H9 (cell line): Measurements from ENCODE around the gene ANGPTL1. TPM values are rescaled to one million over a fixed set of nuclear protein-coding genes. Genes with fewer than 3 reads are reported as not detected.
A peak's percentile ranks its signal among the peaks of the same experiment; 100 is the strongest.

ENCODE experiments used
- DNase-seq: peaks from one replicate; pipeline ENCODE4 v3.0.0-alpha.2; 2017
- H2AFZ ChIP-seq: one replicate; pipeline ENCODE4 v1.6.1; 2013; ENCODE audit warnings: mild to moderate bottlenecking, low read length, control low read depth, moderate library complexity
- H2AK5ac ChIP-seq: 2 replicates; pipeline ENCODE4 v1.6.1; 2013; ENCODE audit warnings: low read length, control low read depth, mixed read lengths; ENCODE audit not compliant: insufficient read length
- H2BK120ac ChIP-seq: one replicate; pipeline ENCODE4 v1.6.1; 2013; ENCODE audit warnings: low read depth, mild to moderate bottlenecking, low read length, control low read depth, inconsistent platforms; ENCODE audit not compliant: poor library complexity, severe bottlenecking
- H2BK12ac ChIP-seq: 2 replicates; pipeline ENCODE4 v1.6.1; 2013; ENCODE audit warnings: low read length, control low read depth, mixed read lengths, low read depth; ENCODE audit not compliant: insufficient read length
- H2BK15ac ChIP-seq: 2 replicates; pipeline ENCODE4 v1.6.1; 2013; ENCODE audit warnings: low read depth, low read length, control low read depth
- H2BK20ac ChIP-seq: one replicate; pipeline ENCODE4 v1.6.1; 2013; ENCODE audit warnings: low read depth, mild to moderate bottlenecking, low read length, control low read depth, inconsistent platforms; ENCODE audit not compliant: poor library complexity, severe bottlenecking
- H2BK5ac ChIP-seq: 2 replicates; pipeline ENCODE4 v1.6.1; 2013; ENCODE audit warnings: low read length, control low read depth, mixed read lengths; ENCODE audit not compliant: insufficient read length
- H3K14ac ChIP-seq: 2 replicates; pipeline ENCODE4 v1.6.1; 2013; ENCODE audit warnings: low read length, control low read depth; ENCODE audit not compliant: insufficient read depth
- H3K18ac ChIP-seq: 2 replicates; pipeline ENCODE4 v1.6.1; 2013; ENCODE audit warnings: low read depth, mild to moderate bottlenecking, mixed read lengths, low read length, control low read depth; ENCODE audit not compliant: insufficient read length
- H3K23ac ChIP-seq: 2 replicates; pipeline ENCODE4 v1.6.1; 2013; ENCODE audit warnings: low read length, control low read depth, mixed read lengths, low read depth; ENCODE audit not compliant: insufficient read length
- H3K23me2 ChIP-seq: 2 replicates; pipeline ENCODE4 v1.6.1; 2013; ENCODE audit warnings: low read depth, mild to moderate bottlenecking, mixed read lengths, low read length, control low read depth; ENCODE audit not compliant: insufficient read length, poor library complexity, severe bottlenecking
- H3K27ac ChIP-seq: 2 replicates; pipeline ENCODE4 v1.5.1; 2013; ENCODE audit warnings: low read length, control low read depth, mixed read lengths, low read depth; ENCODE audit not compliant: insufficient read length
- H3K27me3 ChIP-seq: 2 replicates; pipeline ENCODE4 v1.6.1; 2013; ENCODE audit warnings: low read length, control low read depth, inconsistent platforms; ENCODE audit not compliant: insufficient read depth
- H3K4ac ChIP-seq: 2 replicates; pipeline ENCODE4 v1.6.1; 2013; ENCODE audit warnings: low read depth, mild to moderate bottlenecking, control low read depth, inconsistent platforms, low read length, moderate library complexity
- H3K4me1 ChIP-seq: 2 replicates; pipeline ENCODE4 v1.6.1; 2013; ENCODE audit warnings: low read length, control low read depth, inconsistent platforms; ENCODE audit not compliant: insufficient read depth
- H3K4me2 ChIP-seq: 2 replicates; pipeline ENCODE4 v1.6.1; 2013; ENCODE audit warnings: low read length, control low read depth, mixed read lengths; ENCODE audit not compliant: insufficient read length, insufficient read depth
- H3K56ac ChIP-seq: 2 replicates; pipeline ENCODE4 v1.6.1; 2013; ENCODE audit warnings: low read depth, mild to moderate bottlenecking, mixed read lengths, low read length, control low read depth; ENCODE audit not compliant: insufficient read length
- H3K79me1 ChIP-seq: 2 replicates; pipeline ENCODE4 v1.6.1; 2013; ENCODE audit warnings: low read depth, mild to moderate bottlenecking, moderate library complexity, low read length, control low read depth, inconsistent platforms; ENCODE audit not compliant: insufficient read depth, poor library complexity, severe bottlenecking
- H3K79me2 ChIP-seq: 2 replicates; pipeline ENCODE4 v1.6.1; 2013; ENCODE audit warnings: low read length, control low read depth, inconsistent platforms; ENCODE audit not compliant: insufficient read depth
- H3K9ac ChIP-seq: 2 replicates; pipeline ENCODE4 v1.6.1; 2013; ENCODE audit warnings: low read length, control low read depth, mixed read lengths; ENCODE audit not compliant: insufficient read length; ENCODE audit errors: extremely low read depth
- H3K9me3 ChIP-seq: one replicate; pipeline ENCODE4 v1.6.1; 2013; ENCODE audit warnings: low read depth, low read length, inconsistent platforms; ENCODE audit not compliant: control insufficient read depth
- H3T11ph ChIP-seq: one replicate; pipeline ENCODE4 v1.6.1; 2013; ENCODE audit warnings: mild to moderate bottlenecking, low read length, control low read depth, inconsistent platforms
- H4K20me1 ChIP-seq: one replicate; pipeline ENCODE4 v1.6.1; 2013; ENCODE audit not compliant: control insufficient read depth, insufficient read length, insufficient read depth
- H4K5ac ChIP-seq: 2 replicates; pipeline ENCODE4 v1.6.1; 2013; ENCODE audit warnings: low read depth, mild to moderate bottlenecking, mixed read lengths, low read length, control low read depth; ENCODE audit not compliant: insufficient read length
- H4K8ac ChIP-seq: replicated peaks from 2 replicates; pipeline ENCODE4 v1.6.1; 2013; ENCODE audit warnings: low read length, control low read depth, mixed read lengths, low read depth; ENCODE audit not compliant: insufficient read length
- H4K91ac ChIP-seq: 2 replicates; pipeline ENCODE4 v1.6.1; 2013; ENCODE audit warnings: low read depth, mild to moderate bottlenecking, moderate library complexity, mixed read lengths, low read length, control low read depth; ENCODE audit not compliant: insufficient read length
- H3K27ac Mint-ChIP-seq, 3 experiments: 2 replicates in 2 of 3; 3 replicates in 1 of 3; pipeline ENCODE4 v1.8.0; 2020 to 2021; ENCODE audit warnings: mixed read lengths in 3 of 3, mild to moderate bottlenecking in 1 of 3, moderate library complexity in 1 of 3
- H3K27me3 Mint-ChIP-seq: 2 replicates; pipeline ENCODE4 v1.8.0; 2021; ENCODE audit warnings: low read depth, mild to moderate bottlenecking, moderate library complexity, mixed read lengths
- H3K36me3 Mint-ChIP-seq, 3 experiments: 2 replicates in 2 of 3; 3 replicates in 1 of 3; pipeline ENCODE4 v1.8.0; 2020 to 2021; ENCODE audit warnings: low read depth in 3 of 3, mixed read lengths in 3 of 3; ENCODE audit not compliant: insufficient read depth in 1 of 3
- H3K4me1 Mint-ChIP-seq, 2 experiments: 2 replicates each; pipeline ENCODE4 v1.8.0; 2020; ENCODE audit warnings: mixed read lengths in 2 of 2
- H3K4me3 Mint-ChIP-seq, 2 experiments: 2 replicates in 1 of 2; 3 replicates in 1 of 2; pipeline ENCODE4 v1.8.0; 2020 to 2021; ENCODE audit warnings: mild to moderate bottlenecking in 2 of 2, mixed read lengths in 2 of 2, moderate library complexity in 1 of 2
- H3K9me3 Mint-ChIP-seq, 2 experiments: 2 replicates in 1 of 2; 3 replicates in 1 of 2; pipeline ENCODE4 v1.8.0; 2020; ENCODE audit warnings: mild to moderate bottlenecking in 2 of 2, mixed read lengths in 2 of 2, moderate library complexity in 1 of 2
- CTCF ChIP-seq: fragments of 200-600 bp; sonication (generic); conservative IDR thresholded peaks from 3 replicates; pipeline ENCODE4 v1.8.0; 2021; ENCODE audit warnings: antibody characterized with exemption, mild to moderate bottlenecking
- total RNA-seq: library from RNA; stranded (reverse); gene quantifications from 2 replicates; pipeline ENCODE4 v1.2.1, GENCODE V29; 2021

The ANGPTL1 gene
- total RNA-seq, 1 experiment from 2014 or later = not detected

- H3K9me3 ChIP-seq = no peaks in the 10 kb centered on the region
- Mint-ChIP-seq H3K9me3 (no peaks in the 10 kb centered on the region), H3K27me3 (no peaks in the 10 kb centered on the region), H3K4me3 (no peak overlapping the region), H3K4me1 (peaks cover 0 to 4% of the 10 kb centered on the region in 2 experiments; a peak in 1 of 4 replicates), H3K27ac (peak overlapping the region in 1 of 3 experiments; percentile 12; a peak in 1 of 7 replicates), H3K36me3 (peaks cover 0 to 8% (median 0%) of the 10 kb centered on the region in 3 experiments; a peak in 3 of 7 replicates)
- H2BK12ac ChIP-seq = no peak overlapping the region
- no peak overlapping the region for H2BK5ac ChIP-seq
- no peak for DNase-seq
- H3K27me3 ChIP-seq = no peaks in the 10 kb centered on the region
- H3K79me2 ChIP-seq = no peaks in the 10 kb centered on the region
- H3K4me1 ChIP-seq = no peaks in the 10 kb centered on the region
- no peak overlapping the region for H3K23ac ChIP-seq
- H2AK5ac ChIP-seq = no peak overlapping the region
- H3K23me2 ChIP-seq = no peaks in the 10 kb centered on the region
- H2AFZ ChIP-seq = no peak overlapping the region
- no peaks in the 10 kb centered on the region for H4K20me1 ChIP-seq
- H3K79me1 ChIP-seq = no peaks in the 10 kb centered on the region
- H3K18ac ChIP-seq = no peak overlapping the region
- H3T11ph ChIP-seq = no peak overlapping the region
- no peak overlapping the region for H4K5ac ChIP-seq
- H3K14ac ChIP-seq = no peak overlapping the region
- H3K9ac ChIP-seq = no peak overlapping the region
- H2BK120ac ChIP-seq = no peak overlapping the region
- no peak overlapping the region for H4K8ac ChIP-seq
- H2BK15ac ChIP-seq = no peak overlapping the region
- no peak overlapping the region for H4K91ac ChIP-seq
- H2BK20ac ChIP-seq = no peak overlapping the region
- H3K4me2 ChIP-seq = no peak overlapping the region
- H3K56ac ChIP-seq = no peak overlapping the region
- no peak for TF ChIP-seq CTCF
- no peak overlapping the region for H3K27ac ChIP-seq
- no peak overlapping the region for H3K4ac ChIP-seq
Measured at GRCh38 chr1:178862864-178863263, 8.0 kb downstream of the ANGPTL1 start.
